HCT116 (cell line): ENCODE results near the gene BBS9. TPM values are rescaled to one million over a fixed set of nuclear protein-coding genes. Genes with fewer than 3 reads are reported as not detected.

Source experiments
- ATAC-seq: fragments of 200-7000 bp; cut with Tn5 transposase; 2 replicates; pipeline ENCODE4 v1.9.1; 2020; ENCODE audit warnings: mild to moderate bottlenecking, moderate library complexity
- BruUV-seq: library from RNA; stranded (reverse); fragments of 400-500 nt; replicated peaks from 2 replicates; lab custom pipeline; 2021; lab: Mats Ljungman, UMichigan
- CTCF ChIA-PET: fragments of 300-600 bp; sonication (Branson Sonifier 250); formaldehyde crosslinking; loops from one replicate; lab custom pipeline; 2021; ENCODE audit warnings: antibody characterized with exemption; lab: Charles Lee
- POLR2A ChIA-PET: fragments of 300-600, 350-600 bp; sonication (Branson Sonifier 250); formaldehyde crosslinking; loops from one replicate; lab custom pipeline; 2021; ENCODE audit warnings: antibody characterized with exemption; lab: Charles Lee
- RAD21 ChIA-PET, 2 experiments: fragments of 300-600 bp; sonication (Branson Sonifier 250); formaldehyde crosslinking; loops; one replicate each; lab custom pipeline; 2023; ENCODE audit warnings: low total read pairs in 2 of 2; ENCODE audit not compliant: uncharacterized antibody in 2 of 2, unreplicated experiment in 2 of 2, low non-redundant PET in 1 of 2; lab: Charles Lee
- DNase-seq: peaks from one replicate; pipeline ENCODE4 v3.0.0-alpha.2; 2010; ENCODE audit warnings: low read depth, low spot score
- H2AFZ ChIP-seq: fragments of 200-600 bp; shearing (Covaris generic), sonication (generic); 2 replicates; pipeline ENCODE4 v1.6.1; 2017; ENCODE audit warnings: low read depth, mixed run types, mixed read lengths, antibody characterized with exemption, low read length; ENCODE audit not compliant: poor library complexity, severe bottlenecking
- H3K27ac ChIP-seq: 2 replicates; pipeline ENCODE4 v1.5.1; 2012; ENCODE audit warnings: low read depth, low read length
- H3K27me3 ChIP-seq: fragments of 200-600 bp; sonication (generic); 2 replicates; pipeline ENCODE4 v1.6.1; 2016; ENCODE audit warnings: mixed run types, low read length, mixed read lengths; ENCODE audit not compliant: insufficient read depth
- H3K36me3 ChIP-seq, 2 experiments: fragments of 200-500 bp in 1 of 2; fragments of 200-600 bp in 1 of 2; sonication (Bioruptor generic) in 1 of 2; sonication (generic) in 1 of 2; 2 replicates each; pipeline versions ENCODE4 v1.5.1 to v1.6.1; 2014 to 2016; ENCODE audit warnings: low read length in 2 of 2, inconsistent platforms in 1 of 2, mixed read lengths in 1 of 2, mixed run types in 1 of 2; ENCODE audit not compliant: insufficient read depth in 2 of 2, control insufficient read depth in 1 of 2
- H3K4me1 ChIP-seq, 2 experiments: fragments of 200-600 bp in 1 of 2; sonication (generic) in 1 of 2; 2 replicates each; pipeline versions ENCODE4 v1.5.1 to v1.6.1; 2012 to 2017; ENCODE audit warnings: low read length in 2 of 2, inconsistent platforms in 1 of 2, mild to moderate bottlenecking in 1 of 2, mixed read lengths in 1 of 2, mixed run types in 1 of 2, moderate library complexity in 1 of 2; ENCODE audit not compliant: insufficient read depth in 2 of 2, control insufficient read depth in 1 of 2
- H3K4me2 ChIP-seq: fragments of 200-600 bp; sonication (generic); 2 replicates; pipeline ENCODE4 v1.6.1; 2017; ENCODE audit warnings: mixed run types, low read length, mixed read lengths
- H3K4me3 ChIP-seq, 2 experiments: fragments of 200-600 bp in 1 of 2; sonication (generic) in 1 of 2; replicated peaks in 1 of 2; 2 replicates each; pipeline ENCODE4 v1.5.1; 2011 to 2016; ENCODE audit warnings: low read length in 2 of 2, control low read depth in 1 of 2, low read depth in 1 of 2, mild to moderate bottlenecking in 1 of 2, mixed read lengths in 1 of 2, mixed run types in 1 of 2
- H3K79me2 ChIP-seq: fragments of 200-600 bp; sonication (generic); 2 replicates; pipeline ENCODE4 v1.6.1; 2017; ENCODE audit warnings: mild to moderate bottlenecking, mixed run types, low read length, moderate library complexity, mixed read lengths; ENCODE audit not compliant: insufficient read depth
- H3K9ac ChIP-seq: fragments of 200-600 bp; sonication (generic); 2 replicates; pipeline ENCODE4 v1.6.1; 2016; ENCODE audit warnings: low read length, mixed read lengths
- H3K9me2 ChIP-seq: fragments of 200-600 bp; sonication (generic), shearing (Covaris generic); 2 replicates; pipeline ENCODE4 v1.6.1; 2017; ENCODE audit warnings: mixed run types, mild to moderate bottlenecking, moderate library complexity; ENCODE audit not compliant: insufficient read depth
- H3K9me3 ChIP-seq, 2 experiments: fragments of 200-500 bp in 1 of 2; fragments of 200-600 bp in 1 of 2; sonication (Bioruptor generic) in 1 of 2; sonication (generic) in 1 of 2; 2 replicates each; pipeline ENCODE4 v1.6.1; 2014 to 2017; ENCODE audit warnings: low read length in 2 of 2, mixed read lengths in 2 of 2, inconsistent platforms in 1 of 2, low read depth in 1 of 2, mild to moderate bottlenecking in 1 of 2, mixed run types in 1 of 2, moderate library complexity in 1 of 2; ENCODE audit not compliant: control insufficient read depth in 1 of 2, insufficient read depth in 1 of 2
- H4K20me1 ChIP-seq: fragments of 200-600 bp; sonication (generic), shearing (Covaris generic); 2 replicates; pipeline ENCODE4 v1.6.1; 2017; ENCODE audit warnings: mixed run types, mild to moderate bottlenecking, moderate library complexity; ENCODE audit not compliant: insufficient read depth
- CBX3 ChIP-seq: IDR thresholded peaks from 2 replicates; pipeline ENCODE4 v1.6.1; 2012; ENCODE audit warnings: low read depth
- EGR1 ChIP-seq: IDR thresholded peaks from 2 replicates; pipeline ENCODE4 v1.6.1; 2012; ENCODE audit warnings: low read depth
- ELF1 ChIP-seq: IDR thresholded peaks from 2 replicates; pipeline ENCODE4 v1.6.1; 2012; ENCODE audit warnings: low read depth, borderline replicate concordance
- EZH2 ChIP-seq: fragments of 200-600 bp; sonication (generic); IDR thresholded peaks from 2 replicates; pipeline ENCODE4 v1.6.1; 2017; ENCODE audit warnings: antibody characterized with exemption, mixed run types
- EZH2phosphoT487 ChIP-seq: fragments of 200-600 bp; IDR thresholded peaks from 2 replicates; pipeline ENCODE4 v1.6.1; 2018; ENCODE audit warnings: antibody characterized with exemption, borderline replicate concordance
- JUND ChIP-seq: IDR thresholded peaks from 2 replicates; pipeline ENCODE4 v1.6.1; 2012
- MAX ChIP-seq: IDR thresholded peaks from 2 replicates; pipeline ENCODE4 v1.6.1; 2012
- POLR2A ChIP-seq: IDR thresholded peaks from 2 replicates; pipeline ENCODE4 v1.7.0; 2011; ENCODE audit warnings: borderline replicate concordance; ENCODE audit not compliant: insufficient read depth, insufficient read length; ENCODE audit errors: extremely low read depth
- POLR2AphosphoS5 ChIP-seq: IDR thresholded peaks from 2 replicates; pipeline ENCODE4 v1.6.1; 2011; ENCODE audit warnings: mild to moderate bottlenecking, low read depth, low read length, moderate library complexity
- RAD21 ChIP-seq: IDR thresholded peaks from 2 replicates; pipeline ENCODE4 v1.6.1; 2012; ENCODE audit warnings: low read depth, mild to moderate bottlenecking
- REST ChIP-seq: IDR thresholded peaks from 2 replicates; pipeline ENCODE4 v1.6.1; 2012; ENCODE audit warnings: low read depth
- SIN3A ChIP-seq: IDR thresholded peaks from 2 replicates; pipeline ENCODE4 v1.6.1; 2012; ENCODE audit warnings: low read depth
- SP1 ChIP-seq: IDR thresholded peaks from 2 replicates; pipeline ENCODE4 v1.6.1; 2012; ENCODE audit warnings: low read depth
- SRF ChIP-seq: IDR thresholded peaks from 2 replicates; pipeline ENCODE4 v1.6.1; 2012; ENCODE audit warnings: low read depth
- TCF7L2 ChIP-seq: IDR thresholded peaks from 2 replicates; pipeline ENCODE4 v1.7.0; 2011; ENCODE audit warnings: borderline replicate concordance, inconsistent platforms; ENCODE audit not compliant: insufficient read depth, insufficient read length; ENCODE audit errors: extremely low read depth
- YY1 ChIP-seq: IDR thresholded peaks from 2 replicates; pipeline ENCODE4 v1.6.1; 2011; ENCODE audit warnings: low read length, low read depth, moderate library complexity, mild to moderate bottlenecking; ENCODE audit not compliant: insufficient replicate concordance; ENCODE audit errors: extremely low read depth
- ZBTB33 ChIP-seq: IDR thresholded peaks from 2 replicates; pipeline ENCODE4 v1.6.1; 2011; ENCODE audit warnings: mild to moderate bottlenecking, low read length, moderate library complexity; ENCODE audit not compliant: insufficient replicate concordance; ENCODE audit errors: extremely low read depth
- ZFX ChIP-seq: fragments of 450-650 bp; IDR thresholded peaks from 2 replicates; pipeline ENCODE4 v1.6.1; 2017
- ZNF274 ChIP-seq: fragments of 200-500 bp; sonication (Bioruptor generic); IDR thresholded peaks from 2 replicates; pipeline ENCODE4 v1.6.1; 2014; ENCODE audit warnings: mild to moderate bottlenecking, low read depth, low read length, inconsistent platforms
- intact Hi-C: fragments of 100-400 bp; cut with micrococcal nuclease; formaldehyde crosslinking; loops from 2 replicates; pipeline ENCODE4 v1.10.0; 2022
- total RNA-seq: library from RNA; stranded (reverse); gene quantifications from one replicate; pipeline ENCODE4 v1.2.1, GENCODE V29; 2021; ENCODE audit not compliant: unreplicated experiment
- TF ChIP-seq, protein P1 (sequence below), 3 experiments: fragments of 200-600 bp in 1 of 3; sonication (generic) in 1 of 3; IDR thresholded peaks in 2 of 3; conservative IDR thresholded peaks in 1 of 3; 2 replicates each; pipeline ENCODE4 v1.5.1; 2012 to 2017; ENCODE audit warnings: low read depth in 2 of 3, low read length in 2 of 3, antibody characterized with exemption in 1 of 3, borderline replicate concordance in 1 of 3, control low read depth in 1 of 3, mild to moderate bottlenecking in 1 of 3, mixed read lengths in 1 of 3, mixed run types in 1 of 3, moderate library complexity in 1 of 3; ENCODE audit not compliant: insufficient read depth in 1 of 3

BBS9 gene
- total RNA-seq, 1 experiment from 2014 or later = 7.1 TPM

DNA sequence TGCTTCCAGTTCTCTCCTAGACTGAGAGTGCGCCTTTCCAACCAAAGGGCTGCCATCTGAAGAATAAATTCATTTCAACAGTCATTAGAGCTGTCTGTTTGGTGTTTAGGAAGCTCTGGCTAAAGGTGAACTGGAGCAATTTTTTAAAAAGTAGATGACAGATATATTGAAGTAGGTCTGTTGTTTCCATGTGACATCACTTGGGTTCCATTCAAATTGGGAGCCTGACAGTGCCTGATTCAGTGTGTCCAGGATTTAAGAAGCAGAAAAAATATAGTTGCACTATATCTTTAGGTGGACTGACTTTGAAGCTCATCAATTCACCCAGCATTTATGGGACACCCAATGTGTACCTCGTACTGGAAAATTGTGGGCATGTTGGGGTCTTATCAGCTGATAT lies 367.7 kb downstream of the BBS9 start:
- no peaks in the 10 kb centered on the region for H4K20me1 ChIP-seq
- H3K9me3 ChIP-seq = no peaks in the 10 kb centered on the region
- H3K79me2 ChIP-seq = no peaks in the 10 kb centered on the region
- CTCF ChIA-PET = no interaction called here
- no peaks in the 10 kb centered on the region for H3K4me1 ChIP-seq
- H3K4me2 ChIP-seq = no peak overlapping the region
- H3K36me3 ChIP-seq = no peaks in the 10 kb centered on the region
- ATAC-seq = no peak
- no TSS peak for BruUV-seq
- no peak overlapping the region for H3K27ac ChIP-seq
- TF ChIP-seq EZH2phosphoT487 (no peak), JUND (no peak), CBX3 (no peak), SRF (no peak), POLR2A (no peak), SIN3A (no peak), MAX (no peak), ZBTB33 (no peak), TCF7L2 (no peak), EZH2 (no peak), REST (no peak), YY1 (no peak), ZNF274 (no peak), SP1 (no peak), RAD21 (no peak), POLR2AphosphoS5 (no peak), ZFX (no peak), ELF1 (no peak), EGR1 (no peak)
- TF ChIP-seq, protein P1, sequence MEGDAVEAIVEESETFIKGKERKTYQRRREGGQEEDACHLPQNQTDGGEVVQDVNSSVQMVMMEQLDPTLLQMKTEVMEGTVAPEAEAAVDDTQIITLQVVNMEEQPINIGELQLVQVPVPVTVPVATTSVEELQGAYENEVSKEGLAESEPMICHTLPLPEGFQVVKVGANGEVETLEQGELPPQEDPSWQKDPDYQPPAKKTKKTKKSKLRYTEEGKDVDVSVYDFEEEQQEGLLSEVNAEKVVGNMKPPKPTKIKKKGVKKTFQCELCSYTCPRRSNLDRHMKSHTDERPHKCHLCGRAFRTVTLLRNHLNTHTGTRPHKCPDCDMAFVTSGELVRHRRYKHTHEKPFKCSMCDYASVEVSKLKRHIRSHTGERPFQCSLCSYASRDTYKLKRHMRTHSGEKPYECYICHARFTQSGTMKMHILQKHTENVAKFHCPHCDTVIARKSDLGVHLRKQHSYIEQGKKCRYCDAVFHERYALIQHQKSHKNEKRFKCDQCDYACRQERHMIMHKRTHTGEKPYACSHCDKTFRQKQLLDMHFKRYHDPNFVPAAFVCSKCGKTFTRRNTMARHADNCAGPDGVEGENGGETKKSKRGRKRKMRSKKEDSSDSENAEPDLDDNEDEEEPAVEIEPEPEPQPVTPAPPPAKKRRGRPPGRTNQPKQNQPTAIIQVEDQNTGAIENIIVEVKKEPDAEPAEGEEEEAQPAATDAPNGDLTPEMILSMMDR (IDR thresholded peaks at IDR 0.05 in 2 of 3, conservative IDR thresholded peaks at IDR 0.05 in 1 of 3; ENCODE audit: borderline replicate concordance in 1 of 3, insufficient read depth in 1 of 3, low read depth in 2 of 3, low read length in 2 of 3) = no peak
- no peaks in the 10 kb centered on the region for H3K27me3 ChIP-seq
- no peak for DNase-seq
- RAD21 ChIA-PET = no interaction called here
- no peaks in the 10 kb centered on the region for H3K9me2 ChIP-seq
- POLR2A ChIA-PET = no interaction called here
- no peak overlapping the region for H2AFZ ChIP-seq
- H3K4me3 ChIP-seq = no peak overlapping the region
- H3K9ac ChIP-seq = no peak overlapping the region
- intact Hi-C loops = no loop called here
